Endothelial cell of umbilical vein (primary cell): ENCODE data around the gene TLR6.

ENCODE experiments used
- EZH2 ChIP-seq: IDR thresholded peaks from 2 replicates; pipeline ENCODE4 v1.6.1; 2012; ENCODE audit warnings: borderline replicate concordance, low read depth, mild to moderate bottlenecking, moderate library complexity, low read length, inconsistent platforms; ENCODE audit not compliant: severe bottlenecking
- FOS ChIP-seq: IDR thresholded peaks from 2 replicates; pipeline ENCODE4 v1.6.1; 2011; ENCODE audit warnings: mild to moderate bottlenecking, low read length, moderate library complexity, borderline replicate concordance; ENCODE audit not compliant: insufficient read depth
- JUN ChIP-seq: IDR thresholded peaks from 2 replicates; pipeline ENCODE4 v1.6.1; 2011; ENCODE audit warnings: borderline replicate concordance, low read depth; ENCODE audit not compliant: insufficient read length, insufficient read depth
- MYC ChIP-seq: IDR thresholded peaks from one replicate; pipeline ENCODE4 v1.6.1; 2011; ENCODE audit warnings: mild to moderate bottlenecking, low read depth, low read length
- POLR2A ChIP-seq: IDR thresholded peaks from 2 replicates; pipeline ENCODE4 v1.6.1; 2012; ENCODE audit warnings: low read depth, mild to moderate bottlenecking, control low read depth, low read length
- POLR2AphosphoS5 ChIP-seq: IDR thresholded peaks from 2 replicates; pipeline ENCODE4 v1.6.1; 2012; ENCODE audit warnings: low read depth, mild to moderate bottlenecking, control low read depth, low read length, moderate library complexity; ENCODE audit not compliant: insufficient read depth
- TF ChIP-seq, protein P1 (sequence below): IDR thresholded peaks from 2 replicates; pipeline ENCODE4 v1.6.1; 2011; ENCODE audit not compliant: insufficient read depth, insufficient read length
- TF ChIP-seq, protein P2 (sequence below), 2 donors: IDR thresholded peaks; 1 replicate in 1 of 2; 2 replicates in 1 of 2; pipeline ENCODE4 v1.5.1; 2011; ENCODE audit warnings: low read length in 2 of 2, mild to moderate bottlenecking in 2 of 2, moderate library complexity in 2 of 2, control low read depth in 1 of 2, inconsistent platforms in 1 of 2, low read depth in 1 of 2; ENCODE audit not compliant: insufficient read depth in 1 of 2; ENCODE audit errors: extremely low read depth in 1 of 2

DNA sequence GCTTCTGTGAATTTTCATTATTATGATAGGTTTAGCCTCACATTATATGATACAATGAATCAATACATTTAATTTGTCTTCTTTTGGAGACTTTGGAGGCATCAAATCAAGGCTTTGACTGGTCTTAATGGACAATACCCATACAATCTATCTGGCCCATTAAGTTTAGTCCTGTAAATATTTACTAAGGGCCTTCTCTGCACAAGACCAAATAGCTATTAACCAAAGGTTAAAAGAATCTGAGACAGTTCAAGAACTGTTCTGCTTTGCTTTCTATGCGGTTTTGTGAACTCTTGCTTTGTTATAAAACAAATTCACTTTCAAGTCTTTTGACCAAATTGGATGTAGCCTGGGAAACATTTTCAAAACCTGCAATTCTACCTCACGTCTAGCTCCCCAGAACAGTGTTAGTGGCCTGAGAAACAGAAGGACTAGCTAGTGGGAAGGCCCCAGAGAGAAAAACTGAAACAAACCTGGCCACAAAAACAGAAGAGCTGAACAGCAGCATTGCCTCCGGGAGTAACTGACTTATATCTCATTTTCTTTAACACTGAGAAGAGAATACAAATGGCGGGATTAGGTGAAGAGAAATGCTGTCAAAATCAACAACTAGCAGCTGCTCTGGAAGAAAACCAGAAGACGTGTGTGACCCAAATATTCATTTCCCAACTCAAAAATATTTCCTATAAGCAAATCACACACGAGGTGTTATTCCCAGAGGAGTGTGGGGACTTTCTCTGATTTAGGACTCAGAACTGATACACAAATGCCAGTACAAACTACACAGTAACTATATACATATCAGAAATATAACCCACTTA lies 52.6 kb downstream of the TLR6 start:
- TF ChIP-seq POLR2A = no peak
- TF ChIP-seq, protein P1, sequence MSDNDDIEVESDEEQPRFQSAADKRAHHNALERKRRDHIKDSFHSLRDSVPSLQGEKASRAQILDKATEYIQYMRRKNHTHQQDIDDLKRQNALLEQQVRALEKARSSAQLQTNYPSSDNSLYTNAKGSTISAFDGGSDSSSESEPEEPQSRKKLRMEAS = no peak
- TF ChIP-seq, protein P2, sequence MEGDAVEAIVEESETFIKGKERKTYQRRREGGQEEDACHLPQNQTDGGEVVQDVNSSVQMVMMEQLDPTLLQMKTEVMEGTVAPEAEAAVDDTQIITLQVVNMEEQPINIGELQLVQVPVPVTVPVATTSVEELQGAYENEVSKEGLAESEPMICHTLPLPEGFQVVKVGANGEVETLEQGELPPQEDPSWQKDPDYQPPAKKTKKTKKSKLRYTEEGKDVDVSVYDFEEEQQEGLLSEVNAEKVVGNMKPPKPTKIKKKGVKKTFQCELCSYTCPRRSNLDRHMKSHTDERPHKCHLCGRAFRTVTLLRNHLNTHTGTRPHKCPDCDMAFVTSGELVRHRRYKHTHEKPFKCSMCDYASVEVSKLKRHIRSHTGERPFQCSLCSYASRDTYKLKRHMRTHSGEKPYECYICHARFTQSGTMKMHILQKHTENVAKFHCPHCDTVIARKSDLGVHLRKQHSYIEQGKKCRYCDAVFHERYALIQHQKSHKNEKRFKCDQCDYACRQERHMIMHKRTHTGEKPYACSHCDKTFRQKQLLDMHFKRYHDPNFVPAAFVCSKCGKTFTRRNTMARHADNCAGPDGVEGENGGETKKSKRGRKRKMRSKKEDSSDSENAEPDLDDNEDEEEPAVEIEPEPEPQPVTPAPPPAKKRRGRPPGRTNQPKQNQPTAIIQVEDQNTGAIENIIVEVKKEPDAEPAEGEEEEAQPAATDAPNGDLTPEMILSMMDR (IDR thresholded peaks at IDR 0.05; ENCODE audit: extremely low read depth in 1 of 2, insufficient read depth in 1 of 2, low read depth in 1 of 2, low read length in 2 of 2) = no peak
- no peak for TF ChIP-seq FOS
- TF ChIP-seq EZH2 = no peak
- no peak for TF ChIP-seq MYC
- TF ChIP-seq JUN = no peak
- TF ChIP-seq POLR2AphosphoS5 = no peak
